ENCODE measurements around the gene AGBL4. TPM values are rescaled to one million over a fixed set of nuclear protein-coding genes. Genes with fewer than 3 reads are reported as not detected.

AGBL4 gene
- total RNA-seq, 1 experiment from 2014 or later, result 0.35 TPM

DNA sequence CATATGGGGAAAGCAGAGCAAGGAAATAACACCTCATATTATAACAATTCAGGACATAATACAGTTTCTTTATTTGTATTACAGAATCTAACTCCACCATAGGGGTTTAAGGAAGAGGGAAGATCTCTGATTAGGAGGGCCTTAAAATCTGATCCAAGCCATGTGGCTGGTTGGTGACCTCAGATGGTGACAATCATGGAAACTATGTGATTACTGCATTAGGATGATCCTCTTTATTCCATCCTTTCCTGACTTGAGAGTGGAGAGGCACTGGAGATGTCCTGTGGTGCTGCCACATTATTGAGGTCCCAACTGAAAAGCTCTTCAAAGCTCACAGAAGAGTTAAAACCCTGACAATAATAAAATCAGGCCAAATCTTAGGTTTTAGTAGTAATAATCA, 1078.9 kb downstream of the AGBL4 start:
- DNase-seq (ENCODE audit: low spot score), result no peak

GRCh38 chr1:48943826-48944225, 1079.9 kb downstream of the AGBL4 start:
- no peak for DNase-seq (ENCODE audit: low spot score)

GRCh38 chr1:48943393-48943792, 1080.4 kb downstream of the AGBL4 start:
- DNase-seq (ENCODE audit: low spot score), result no peak

DNA sequence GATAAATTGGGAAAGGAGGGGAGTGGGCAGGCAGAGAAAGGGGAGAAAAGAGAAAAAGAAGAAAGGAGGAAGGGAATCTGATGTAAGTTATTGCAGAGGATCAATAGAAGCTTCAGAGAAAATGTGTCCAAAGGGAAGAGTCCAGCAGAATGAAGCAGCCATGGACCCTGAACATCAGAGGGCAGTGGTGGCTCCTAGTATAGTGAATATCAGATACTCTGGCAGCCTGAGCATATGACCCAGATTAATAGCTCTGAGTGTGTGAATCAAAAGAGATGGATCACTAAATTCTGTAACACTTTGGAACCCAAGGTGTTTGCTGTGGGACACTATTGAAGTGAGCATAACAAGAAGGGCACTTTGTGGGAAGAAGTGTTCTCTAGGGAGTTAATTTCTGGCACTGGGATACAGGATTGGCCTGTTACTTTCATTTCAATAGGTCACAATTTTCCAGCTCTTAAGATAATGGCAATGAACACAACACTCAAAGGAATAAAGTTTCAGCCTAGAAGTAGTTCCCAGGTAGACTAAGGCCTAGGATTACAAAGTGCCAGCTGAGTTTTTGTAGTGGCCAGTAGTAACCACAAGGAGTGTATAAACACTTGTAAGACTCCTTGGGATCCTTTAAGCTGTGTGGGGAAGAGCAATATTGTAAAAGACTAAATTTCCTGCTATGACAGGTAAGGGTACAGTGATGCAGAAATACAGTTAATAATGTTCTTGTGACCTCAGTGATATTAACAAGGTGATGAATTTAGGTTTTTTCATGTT, 1082.6 kb downstream of the AGBL4 start:
- DNase-seq (ENCODE audit: low spot score), result no peak

GRCh38 chr1:48940354-48940753, 1083.4 kb downstream of the AGBL4 start:
- DNase-seq (ENCODE audit: low spot score), result no peak

DNA sequence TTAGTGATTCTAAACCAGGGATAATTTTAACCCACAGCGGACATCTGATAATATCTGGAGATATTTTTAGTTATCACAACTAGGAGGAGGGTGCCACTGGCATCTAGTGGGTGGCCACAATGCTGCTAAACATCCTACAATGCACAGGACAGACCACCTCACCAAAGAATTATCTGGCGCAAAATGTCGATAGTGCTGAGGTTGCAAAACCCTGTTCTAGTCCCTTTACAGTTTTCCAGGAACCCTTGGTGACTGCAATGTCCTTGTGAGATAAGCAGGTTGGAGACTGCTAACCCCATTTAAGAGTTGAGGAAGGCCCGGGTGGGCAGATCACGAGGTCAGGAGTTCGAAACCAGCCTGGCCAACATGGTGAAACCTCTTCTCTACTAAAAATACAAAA, 1083.9 kb downstream of the AGBL4 start:
- DNase-seq (ENCODE audit: low spot score), result no peak

DNA sequence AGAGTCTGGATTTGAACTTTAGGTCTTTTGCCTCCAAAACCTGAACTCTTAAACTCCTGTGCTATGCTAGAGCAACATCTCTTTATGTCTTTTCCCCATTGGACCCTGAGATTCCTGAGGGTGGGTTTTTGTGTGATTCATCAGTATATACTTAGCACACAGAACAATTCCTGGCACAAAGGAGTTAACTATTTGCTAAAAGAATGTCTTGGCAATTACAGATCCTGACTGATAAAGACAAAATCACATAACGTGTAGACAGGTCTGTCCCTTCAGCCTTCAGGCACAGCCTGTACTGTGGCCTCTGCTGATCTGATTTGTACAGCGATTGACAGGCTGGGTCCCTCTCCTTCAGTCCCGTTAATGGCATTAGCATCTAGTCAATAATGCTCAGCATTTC, 1084.7 kb downstream of the AGBL4 start:
- no peak for DNase-seq (ENCODE audit: low spot score)

GRCh38 chr1:48937732-48938131, 1086.0 kb downstream of the AGBL4 start:
- no peak for DNase-seq (ENCODE audit: low spot score)

- DNase-seq (ENCODE audit: low spot score), result no peak
These were observed 1087.3 kb downstream of the AGBL4 start for GRCh38 chr1:48936436-48936835.

DNA sequence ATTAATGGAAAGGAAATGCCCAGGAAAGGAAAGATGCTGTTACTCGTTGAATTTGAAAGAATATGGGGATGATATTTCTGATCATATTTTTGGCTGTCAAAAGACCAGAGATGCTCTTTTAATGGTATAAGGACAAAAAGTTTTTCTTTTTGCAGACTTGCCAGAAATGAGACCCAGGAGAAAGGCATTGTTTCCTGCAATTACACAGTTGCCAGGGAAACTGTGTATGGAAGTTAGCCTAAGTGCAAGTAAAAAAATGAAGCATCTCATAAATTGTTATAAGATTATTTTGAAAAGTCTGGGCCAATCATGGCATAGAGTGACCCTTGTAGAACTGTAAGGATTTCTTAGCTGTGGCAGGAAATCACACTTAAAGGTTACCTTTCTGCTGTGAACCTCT, 1091.4 kb downstream of the AGBL4 start:
- DNase-seq (ENCODE audit: low spot score), result no peak

DNA sequence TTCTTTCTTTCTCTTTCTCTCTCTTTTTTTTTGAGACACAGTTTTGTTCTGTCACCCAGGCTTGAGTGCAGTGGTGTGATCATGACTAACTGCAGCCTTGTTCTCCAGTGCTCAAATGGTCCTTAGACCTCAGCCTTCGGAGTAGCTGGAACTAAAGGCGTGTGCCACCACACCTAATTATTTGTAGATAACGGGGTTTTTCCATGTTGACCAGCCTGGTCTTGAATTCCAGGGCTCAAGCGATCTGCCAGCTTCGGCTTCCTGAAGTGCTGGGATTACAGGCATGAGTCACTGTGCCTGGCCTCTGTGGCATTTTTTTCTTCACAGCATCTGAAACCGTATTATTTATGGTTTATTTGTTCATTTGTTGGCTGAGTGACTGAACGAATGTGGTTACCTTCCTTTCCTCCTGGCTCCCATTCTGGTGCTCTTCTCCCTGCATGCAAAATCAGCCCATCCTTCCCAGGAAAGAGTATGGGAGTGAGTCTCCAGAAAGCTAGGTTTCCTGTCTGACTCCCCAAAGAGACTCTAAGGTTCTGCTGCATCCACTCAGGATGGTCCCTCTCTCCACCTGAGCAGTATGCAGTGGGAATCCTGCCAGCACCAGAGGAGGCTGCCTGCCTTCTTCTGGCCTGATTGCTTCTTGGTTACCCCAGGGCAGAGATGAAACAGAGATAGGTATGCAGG, 1092.1 kb downstream of the AGBL4 start:
- DNase-seq (ENCODE audit: low spot score), result peak; percentile 87

DNA sequence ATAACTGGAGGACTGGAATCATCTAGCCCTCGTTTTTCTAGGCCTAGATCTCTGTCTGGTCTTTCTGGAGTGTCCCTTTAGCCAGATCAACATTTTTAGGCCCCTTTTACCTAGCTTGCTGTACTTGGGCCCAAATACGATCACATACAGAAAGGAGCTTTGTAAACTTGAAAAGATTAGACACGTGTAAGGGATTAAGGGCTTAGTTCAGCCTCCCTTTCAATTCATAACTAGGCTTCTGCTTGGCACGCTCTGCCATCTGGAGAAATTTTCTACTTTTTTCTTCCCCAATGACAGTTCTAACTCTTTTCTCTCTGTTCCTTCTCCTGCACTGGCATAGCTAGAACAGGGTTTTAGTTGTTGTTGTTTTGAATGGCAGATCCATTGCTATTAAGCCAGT, 1093.7 kb downstream of the AGBL4 start:
- no peak for DNase-seq (ENCODE audit: low spot score)

DNA sequence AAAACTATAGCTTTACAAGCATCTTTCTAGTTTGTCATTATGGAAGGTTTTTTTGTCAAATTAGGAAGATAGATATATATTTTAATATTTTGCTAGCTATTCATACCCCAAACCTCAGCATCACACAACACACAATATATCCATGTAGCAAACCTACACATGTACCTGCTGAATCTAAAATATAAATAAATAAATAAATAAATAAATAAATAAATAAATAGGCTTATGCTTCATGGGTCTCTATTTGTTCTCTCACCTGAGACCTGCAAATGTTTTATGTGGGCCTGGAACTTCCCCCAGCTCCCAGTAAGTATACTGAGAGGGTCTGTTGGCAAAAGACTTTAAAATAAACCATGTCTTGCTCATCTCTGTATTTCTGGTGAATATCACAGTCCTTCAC, 1099.7 kb downstream of the AGBL4 start:
- DNase-seq (ENCODE audit: low spot score), result no peak

DNA sequence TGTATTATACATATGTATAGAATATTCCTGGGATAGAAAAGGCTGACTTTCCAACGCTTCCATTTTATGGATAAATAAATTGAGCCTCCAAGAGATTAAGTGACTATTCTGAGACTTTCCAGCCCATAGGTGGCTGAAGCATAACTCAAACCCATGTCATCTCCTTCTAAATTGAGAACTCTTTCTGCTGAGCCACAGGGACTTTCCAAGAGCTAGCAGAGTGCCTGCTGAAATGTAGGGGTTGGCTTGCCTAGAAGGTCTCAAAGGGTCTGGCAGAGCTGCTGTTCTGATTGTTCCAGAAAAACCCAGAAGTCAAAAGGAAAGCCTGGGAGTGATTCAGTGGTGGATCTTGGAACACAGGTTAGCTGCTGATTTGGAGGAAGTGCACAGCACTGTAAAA, 1100.6 kb downstream of the AGBL4 start:
- DNase-seq (ENCODE audit: low spot score), result no peak

DNA sequence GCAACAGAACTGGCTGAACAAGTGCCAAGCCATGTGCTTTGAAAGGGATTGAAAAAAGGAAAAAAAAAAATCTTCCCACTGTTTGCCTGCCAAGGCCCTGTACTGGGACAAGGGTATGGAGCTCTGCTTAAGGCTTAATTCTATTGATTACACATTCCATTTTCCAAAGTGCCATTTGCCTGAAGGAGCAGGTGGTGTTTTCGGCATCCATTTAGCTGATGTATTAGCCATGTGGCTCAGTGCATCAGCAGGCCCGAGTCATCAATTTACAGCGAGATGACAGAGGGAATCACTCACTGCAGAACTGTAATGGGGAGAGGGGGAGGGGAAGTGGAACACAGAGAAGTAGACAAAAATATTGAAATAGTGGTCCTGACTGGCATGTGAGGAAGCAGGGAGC, 1102.9 kb downstream of the AGBL4 start:
- DNase-seq (ENCODE audit: low spot score), result no peak

DNA sequence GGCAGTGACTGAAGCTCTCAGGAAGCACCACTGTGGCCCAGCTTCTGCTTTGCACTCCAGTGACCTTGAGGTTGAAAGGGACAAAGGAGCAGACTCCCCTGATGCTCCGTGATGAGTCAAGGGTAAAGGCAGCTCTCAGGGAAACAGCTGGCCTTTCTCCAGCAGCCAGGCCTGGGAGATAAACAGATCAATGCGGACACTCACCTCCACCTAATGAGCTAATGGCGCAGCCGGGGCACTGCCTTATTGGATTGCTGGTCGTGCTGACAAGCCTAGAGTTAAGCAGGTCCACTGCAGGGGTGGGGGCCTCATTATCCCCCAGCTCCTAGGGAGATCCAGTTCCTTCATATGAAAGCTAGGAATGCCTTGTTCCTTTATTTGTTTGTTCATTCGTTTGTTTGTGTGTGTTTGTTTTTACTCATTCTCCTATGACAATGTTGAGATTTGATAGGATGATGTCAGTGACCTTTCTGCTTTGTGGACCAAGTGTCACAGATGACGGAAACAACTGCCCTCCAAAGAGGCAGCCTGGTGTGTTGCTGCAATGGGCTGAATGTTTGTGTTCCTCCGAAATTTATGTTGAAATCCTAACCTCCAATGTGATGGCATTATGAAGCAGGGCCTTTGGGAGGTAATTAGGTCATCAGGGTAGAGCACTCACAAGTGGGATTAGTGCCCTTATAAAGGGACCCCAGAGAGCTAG, 1105.7 kb downstream of the AGBL4 start:
- no peak for DNase-seq (ENCODE audit: low spot score)

GRCh38 chr1:48917070-48917454, 1106.7 kb downstream of the AGBL4 start:
- no peak for DNase-seq (ENCODE audit: low spot score)

- peak; percentile 87 for DNase-seq (ENCODE audit: low spot score)
These were observed 1107.4 kb downstream of the AGBL4 start for GRCh38 chr1:48916130-48917069.

- no peak for DNase-seq (ENCODE audit: low spot score)
These were observed 1115.1 kb downstream of the AGBL4 start for GRCh38 chr1:48908606-48909005.

GRCh38 chr1:48906729-48907128, 1117.0 kb downstream of the AGBL4 start:
- no peak for DNase-seq (ENCODE audit: low spot score)

GRCh38 chr1:48906164-48906563, 1117.6 kb downstream of the AGBL4 start:
- DNase-seq (ENCODE audit: low spot score), result no peak

GRCh38 chr1:48903291-48903690, 1120.5 kb downstream of the AGBL4 start:
- no peak for DNase-seq (ENCODE audit: low spot score)

Measured in H4 (cell line).